Keratinocyte (primary cell): Measurements from ENCODE around the gene LYL1. TPM values are rescaled to one million over a fixed set of nuclear protein-coding genes. Genes with fewer than 3 reads are reported as not detected.

Source experiments
- DNase-seq: peaks from one replicate; pipeline ENCODE4 v3.0.0-alpha.2; 2011; ENCODE audit warnings: low read depth, missing footprints, low spot score
- FAIRE-seq: peaks from 2 replicates; lab custom pipeline; 2011; peaks lifted over from hg19 to GRCh38; lab: Jason Lieb, UNC
- H2AFZ ChIP-seq: 2 replicates; pipeline ENCODE4 v1.6.0; 2012; ENCODE audit warnings: low read length, control low read depth, inconsistent platforms; ENCODE audit not compliant: control insufficient read depth
- H3K27ac ChIP-seq: 2 replicates; pipeline ENCODE4 v1.5.1; 2011; ENCODE audit warnings: low read length; ENCODE audit not compliant: control insufficient read depth, insufficient read depth
- H3K27me3 ChIP-seq: 3 replicates; pipeline ENCODE4 v1.6.0; 2011; ENCODE audit warnings: low read length; ENCODE audit not compliant: control insufficient read depth, insufficient read depth; ENCODE audit errors: extremely low read depth
- H3K36me3 ChIP-seq, 2 experiments: 2 replicates in 1 of 2; 3 replicates in 1 of 2; pipeline ENCODE4 v1.5.1; 2011; ENCODE audit warnings: low read length in 2 of 2, mild to moderate bottlenecking in 1 of 2; ENCODE audit not compliant: control insufficient read depth in 2 of 2, insufficient read depth in 2 of 2; ENCODE audit errors: extremely low read depth in 1 of 2
- H3K4me1 ChIP-seq: 3 replicates; pipeline ENCODE4 v1.5.1; 2011; ENCODE audit warnings: low read length; ENCODE audit not compliant: control insufficient read depth, insufficient read depth; ENCODE audit errors: extremely low read depth
- H3K4me2 ChIP-seq: 3 replicates; pipeline ENCODE4 v1.6.0; 2011; ENCODE audit warnings: low read depth, low read length; ENCODE audit not compliant: control insufficient read depth, insufficient read depth; ENCODE audit errors: extremely low read depth
- H3K4me3 ChIP-seq, 3 experiments: fragments of 200-600 bp in 1 of 3; sonication (generic) in 1 of 3; 2 replicates in 2 of 3; 3 replicates in 1 of 3; pipeline ENCODE4 v1.5.1; 2011 to 2016; ENCODE audit warnings: low read length in 3 of 3, mild to moderate bottlenecking in 3 of 3, control low read depth in 2 of 3, inconsistent platforms in 1 of 3, low read depth in 1 of 3, mixed read lengths in 1 of 3, mixed run types in 1 of 3, moderate library complexity in 1 of 3; ENCODE audit not compliant: control insufficient read depth in 2 of 3, insufficient read depth in 2 of 3; ENCODE audit errors: extremely low read depth in 1 of 3
- H3K79me2 ChIP-seq: 2 replicates; pipeline ENCODE4 v1.6.0; 2012; ENCODE audit warnings: low read length; ENCODE audit not compliant: control insufficient read depth, insufficient read depth
- H3K9ac ChIP-seq: 3 replicates; pipeline ENCODE4 v1.6.0; 2011; ENCODE audit warnings: low read length; ENCODE audit not compliant: control insufficient read depth, insufficient read depth; ENCODE audit errors: extremely low read depth
- H3K9me1 ChIP-seq: 3 replicates; pipeline ENCODE4 v1.6.0; 2011; ENCODE audit warnings: low read length; ENCODE audit not compliant: control insufficient read depth, insufficient read depth; ENCODE audit errors: extremely low read depth
- H3K9me3 ChIP-seq: 2 replicates; pipeline ENCODE4 v1.5.1; 2012; ENCODE audit warnings: low read depth, low read length; ENCODE audit not compliant: control insufficient read depth
- H4K20me1 ChIP-seq: 3 replicates; pipeline ENCODE4 v1.6.0; 2011; ENCODE audit warnings: low read length; ENCODE audit not compliant: control insufficient read depth, insufficient read depth; ENCODE audit errors: extremely low read depth
- CTCF ChIP-seq, 3 experiments: IDR thresholded peaks in 1 of 3; conservative IDR thresholded peaks in 1 of 3; optimal IDR thresholded peaks in 1 of 3; 2 replicates in 2 of 3; 3 replicates in 1 of 3; pipeline versions ENCODE3 to v1.5.1; 2011; ENCODE audit warnings: low read length in 3 of 3, mild to moderate bottlenecking in 3 of 3, moderate library complexity in 2 of 3, control low read depth in 1 of 3, inconsistent platforms in 1 of 3; ENCODE audit not compliant: insufficient read depth in 2 of 3; ENCODE audit errors: extremely low read depth in 1 of 3
- EZH2 ChIP-seq: IDR thresholded peaks from one replicate; pipeline ENCODE4 v1.6.1; 2012; ENCODE audit warnings: inconsistent platforms, mild to moderate bottlenecking, low read length, moderate library complexity
- dilution Hi-C: fragments of 300-500 bp; cut with MboI; formaldehyde crosslinking; loops from one replicate; pipeline ENCODE4 v1.7.0; 2020; ENCODE audit warnings: low sequenced_read_pairs; ENCODE audit not compliant: extremely low pct_ligation_motif_present
- polyA plus RNA-seq, 5 experiments: library from polyadenylated mRNA; depleted of rRNA in 3 of 5; stranded (reverse) in 3 of 5; stranded (forward) in 1 of 5; unstranded in 1 of 5; fragments of >200 nt; gene quantifications; 1 replicate in 1 of 5; 2 replicates in 3 of 5; 3 replicates in 1 of 5; pipeline versions ENCODE4 v1.2.1 to v1.2.3, GENCODE V29; 2011 to 2012; ENCODE audit warnings: missing spikeins in 2 of 5, low read depth in 1 of 5, low replicate concordance in 1 of 5

Gene LYL1
- polyA plus RNA-seq, 1 donor (not counting 4 experiments of a cell fraction or from before 2014, with no cell fraction given), result 0.07 TPM

GRCh38 chr19:13117176-13117771 lies 14.6 kb upstream of the LYL1 start:
- Histone ChIP-seq H3K4me1 (peaks cover 32% of the 10 kb centered on the region), H3K36me3 (peaks cover 22 to 31% of the 10 kb centered on the region in 2 experiments), H3K4me3 (peak overlapping the region; percentile 81 to 96 (median 85)), H3K4me2 (peak overlapping the region; percentile 85), H3K27me3 (no peaks in the 10 kb centered on the region), H3K79me2 (peaks cover 55% of the 10 kb centered on the region), H3K9ac (peak overlapping the region; percentile 91), H4K20me1 (peaks cover 13% of the 10 kb centered on the region), H3K9me1 (no peaks in the 10 kb centered on the region), H3K9me3 (no peaks in the 10 kb centered on the region), H2AFZ (peak overlapping the region; percentile 74), H3K27ac (peak overlapping the region; percentile 84)
- TF ChIP-seq EZH2, result no peak
- TF ChIP-seq CTCF (optimal IDR thresholded peaks at IDR 0.05 in 1 of 3, IDR thresholded peaks at IDR 0.05 in 1 of 3, conservative IDR thresholded peaks at IDR 0.05 in 1 of 3; ENCODE audit: extremely low read depth in 1 of 3, insufficient read depth in 2 of 3, low read length in 3 of 3), result no peak
- DNase-seq (no peak), FAIRE-seq (no peak)
- dilution Hi-C loops, result no loop called here

GRCh38 chr19:13116282-13117175 lies 13.9 kb upstream of the LYL1 start, which contains the start of gene TRMT1:
Gene TRMT1 (minus strand): TSS chr19:13116740. CDS start chr19:13116399, 341 bp downstream.
- Histone ChIP-seq H3K9ac (peak within 1 kb of the TSS; percentile 91), H4K20me1 (peaks cover 13% of the 10 kb centered on the region), H3K4me3 (peak within 1 kb of the TSS; percentile 81 to 96 (median 85)), H3K36me3 (peaks cover 15 to 24% of the 10 kb centered on the region in 2 experiments), H3K27me3 (no peaks in the 10 kb centered on the region), H3K9me3 (no peaks in the 10 kb centered on the region), H3K79me2 (peaks cover 48% of the 10 kb centered on the region), H2AFZ (peak within 1 kb of the TSS; percentile 74), H3K9me1 (no peaks in the 10 kb centered on the region), H3K27ac (peak within 1 kb of the TSS; percentile 84), H3K4me2 (peak within 1 kb of the TSS; percentile 97), H3K4me1 (peaks cover 32% of the 10 kb centered on the region)
- peak; percentile 43 for FAIRE-seq
- TF ChIP-seq CTCF (optimal IDR thresholded peaks at IDR 0.05 in 1 of 3, IDR thresholded peaks at IDR 0.05 in 1 of 3, conservative IDR thresholded peaks at IDR 0.05 in 1 of 3; ENCODE audit: extremely low read depth in 1 of 3, insufficient read depth in 2 of 3, low read length in 3 of 3) (no peak), EZH2 (no peak)
- dilution Hi-C loops, result no loop called here
- DNase-seq, result peak; percentile 66
